GM10847 (cell line): Measurements from ENCODE around the gene POU2F3.

Source experiments
- POLR2A ChIP-seq: IDR thresholded peaks from 2 replicates; pipeline ENCODE4 v1.6.1; 2011; ENCODE audit not compliant: insufficient read length; ENCODE audit errors: extremely low read depth

The POU2F3 gene

DNA sequence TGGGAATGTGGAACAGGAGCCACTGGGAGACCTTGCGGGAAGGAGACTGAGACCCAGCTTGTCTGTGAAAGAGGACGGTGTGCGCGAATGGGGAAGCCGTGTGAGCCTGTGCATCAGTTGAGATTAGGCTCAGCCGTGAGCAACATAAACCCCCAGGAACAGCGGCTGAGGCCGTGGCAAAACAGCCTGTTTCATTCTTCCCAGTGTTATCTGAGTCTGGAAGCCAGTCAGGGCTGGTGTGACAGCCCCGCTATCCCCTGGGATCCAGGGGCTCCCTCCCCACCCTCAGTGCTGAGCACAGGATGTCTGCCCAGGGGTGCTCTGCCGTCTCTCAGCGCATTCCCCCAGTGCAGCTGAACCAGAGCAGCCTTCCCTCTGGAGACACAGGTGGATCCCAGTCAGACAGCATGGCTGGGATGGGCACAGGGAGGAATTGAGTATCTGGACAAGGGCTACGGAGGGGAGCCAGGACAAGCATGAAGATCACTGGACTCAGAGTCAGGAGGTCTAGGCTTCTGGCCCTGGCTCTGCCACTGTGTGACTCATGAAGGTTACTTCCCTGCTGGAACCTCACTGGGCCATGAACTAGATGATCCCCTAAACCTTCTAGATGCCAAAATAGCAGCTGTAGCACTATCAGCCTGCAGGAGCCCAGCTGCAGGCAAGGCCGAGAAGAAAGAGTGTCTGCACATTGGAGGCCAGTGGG lies 20.6 kb upstream of the POU2F3 start:
- TF ChIP-seq POLR2A = no peak

DNA sequence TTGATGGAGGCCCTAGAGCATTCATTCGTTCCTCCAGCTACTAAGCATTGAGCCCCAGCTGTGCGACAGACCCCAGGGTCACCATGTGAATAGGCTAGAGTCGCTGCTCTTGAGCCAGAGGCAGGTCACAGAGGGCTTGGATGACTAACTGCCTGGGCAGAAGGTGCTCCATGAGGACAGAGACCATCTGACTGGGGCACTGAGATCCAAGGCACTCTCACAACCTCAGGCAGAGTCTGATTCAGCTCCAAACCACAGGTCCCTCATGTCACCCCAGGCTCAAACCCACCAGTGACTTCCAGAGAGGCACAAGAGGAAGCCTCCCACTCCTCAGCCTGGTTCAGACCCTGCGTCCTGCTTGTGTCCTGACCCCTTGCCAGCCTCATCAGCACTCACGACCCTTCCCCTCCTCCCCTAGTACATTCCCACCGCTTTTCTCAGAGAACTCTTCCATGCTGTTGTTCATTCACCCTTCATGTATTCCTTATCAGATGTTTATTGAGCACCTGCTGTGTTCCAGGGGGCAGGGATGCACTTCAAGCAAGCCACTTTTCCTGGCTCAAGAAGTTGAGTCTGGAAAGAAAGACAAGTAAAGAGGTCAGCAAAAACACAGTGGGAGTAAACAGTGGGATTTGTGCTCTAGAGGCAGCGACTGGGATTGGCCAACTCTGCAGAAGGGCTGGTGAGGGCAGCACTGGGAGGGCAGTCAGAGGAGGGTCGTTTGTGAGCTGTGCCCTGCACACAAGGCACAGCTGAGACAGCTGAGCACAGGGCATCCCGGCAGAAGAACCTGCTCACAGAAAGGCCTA lies 19.8 kb upstream of the POU2F3 start:
- TF ChIP-seq POLR2A = no peak

DNA sequence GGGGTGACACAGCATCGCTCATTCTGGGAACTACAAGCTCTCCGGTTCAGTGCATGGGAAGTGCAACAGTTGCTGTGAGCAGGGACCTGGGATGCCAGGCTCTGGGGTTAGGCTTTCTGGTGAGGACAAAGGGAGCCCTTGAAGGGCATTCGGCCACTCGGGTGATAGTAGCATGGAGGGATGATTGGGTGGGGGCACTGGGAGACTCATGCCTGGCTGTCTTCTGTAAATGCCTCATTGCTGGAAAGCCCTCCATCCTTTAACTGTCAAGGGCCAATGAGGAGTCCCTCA lies 19.2 kb upstream of the POU2F3 start:
- TF ChIP-seq POLR2A = no peak

GRCh38 chr11:120221115-120221752 lies 18.7 kb upstream of the POU2F3 start:
- no peak for TF ChIP-seq POLR2A

- no peak for TF ChIP-seq POLR2A
Observed at GRCh38 chr11:120222916-120223315, 17.0 kb upstream of the POU2F3 start.

DNA sequence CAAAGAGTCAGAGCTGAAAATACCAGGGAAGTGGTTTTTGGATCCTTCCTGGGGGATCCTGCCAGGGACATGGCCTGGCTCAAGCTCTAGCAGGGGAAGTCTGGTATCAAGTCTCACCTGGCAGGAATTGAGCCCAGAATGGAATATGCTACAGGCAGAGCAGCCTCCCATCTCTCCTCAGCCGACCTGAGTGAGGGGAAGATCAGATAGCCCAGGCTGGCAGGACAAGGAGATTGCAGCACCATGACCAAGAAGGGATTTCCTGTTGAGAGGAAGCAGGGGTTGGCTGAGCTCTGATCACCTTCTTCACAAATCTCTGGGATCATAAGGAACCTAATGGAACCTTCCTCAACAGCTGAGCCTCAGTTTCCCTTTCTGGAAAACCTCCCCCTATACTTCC lies 16.1 kb upstream of the POU2F3 start:
- TF ChIP-seq POLR2A = no peak

DNA sequence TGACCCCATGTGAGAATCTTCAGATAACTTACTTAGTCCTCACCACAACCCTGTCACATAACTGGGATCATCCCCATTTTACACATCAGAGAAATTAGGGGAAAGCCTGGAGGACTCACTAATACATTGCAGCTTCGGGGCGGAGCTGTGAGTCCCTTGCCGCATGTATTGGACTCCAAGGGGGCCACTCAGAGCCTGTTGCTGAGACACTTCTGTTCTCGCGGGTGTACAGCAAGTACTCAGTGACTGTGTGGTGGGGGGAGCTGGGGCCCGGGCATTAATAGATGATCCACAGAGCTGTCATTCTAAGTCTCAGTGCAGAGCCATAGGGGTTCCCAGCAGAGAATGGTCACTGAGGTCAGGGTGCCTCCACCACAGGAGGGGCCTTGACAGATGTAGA lies 15.6 kb upstream of the POU2F3 start:
- TF ChIP-seq POLR2A = no peak

DNA sequence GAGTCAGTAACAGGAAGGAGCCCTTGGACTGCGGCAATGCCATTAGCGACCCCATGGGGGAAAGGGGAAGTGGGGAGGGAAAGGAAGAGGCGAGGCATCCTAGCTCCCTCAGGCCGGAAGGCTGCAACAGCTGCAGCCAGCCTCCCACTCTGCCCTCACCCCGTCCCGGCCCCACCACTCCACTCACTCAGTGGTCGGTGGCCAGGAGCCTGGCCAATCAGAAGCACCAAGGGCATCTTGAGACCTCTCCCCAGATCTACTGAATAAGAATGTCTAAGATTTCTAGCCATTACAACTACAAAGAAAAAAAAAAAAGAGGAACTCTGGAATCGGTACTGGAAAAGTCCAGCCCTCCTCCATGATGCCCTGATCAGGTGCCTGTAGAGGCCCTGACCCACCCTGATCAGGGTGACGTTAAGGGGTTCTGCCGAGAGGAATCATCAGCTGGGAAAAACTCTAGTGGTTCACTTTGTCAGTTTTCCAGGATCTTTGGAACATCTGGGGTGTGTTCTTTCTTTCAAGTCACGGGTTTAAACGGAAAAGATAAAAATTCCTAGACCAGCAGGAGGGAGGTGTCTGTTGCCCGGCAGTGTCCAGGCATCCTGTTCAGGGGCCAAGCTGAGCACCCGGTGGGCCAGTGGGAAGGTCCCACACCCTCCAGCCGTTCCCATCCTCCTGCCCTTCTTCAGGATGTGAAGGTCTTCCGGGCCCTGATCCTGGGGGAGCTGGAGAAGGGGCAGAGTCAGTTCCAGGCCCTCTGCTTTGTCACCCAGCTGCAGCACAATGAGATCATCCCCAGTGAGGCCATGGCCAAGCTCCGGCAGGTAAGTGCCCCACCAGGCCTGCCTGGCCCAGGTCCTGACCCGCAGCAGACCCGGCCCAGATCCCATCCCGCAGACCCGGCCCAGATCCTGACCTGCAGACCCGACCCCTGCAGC lies 14.7 kb upstream of the POU2F3 start:
- no peak for TF ChIP-seq POLR2A

DNA sequence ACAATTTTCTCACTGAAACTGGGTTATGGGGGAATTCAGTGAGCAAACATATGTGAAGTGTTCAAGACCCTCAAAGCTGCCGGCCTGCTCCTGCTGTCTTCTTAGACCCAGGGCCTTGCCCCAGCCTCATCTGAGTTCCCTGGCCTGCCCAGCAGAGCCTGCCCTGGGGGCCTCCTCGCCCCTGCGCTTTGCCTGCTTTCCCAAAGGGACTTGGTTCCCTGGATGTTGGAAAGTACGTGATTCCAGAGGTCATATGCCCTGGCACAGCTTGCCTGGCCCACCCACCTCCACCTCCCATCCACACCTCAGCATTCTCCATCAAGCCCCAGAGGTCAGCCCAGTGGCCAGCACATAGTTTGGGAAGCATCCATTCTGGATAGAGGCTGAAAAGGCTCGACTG lies 13.7 kb upstream of the POU2F3 start:
- no peak for TF ChIP-seq POLR2A

DNA sequence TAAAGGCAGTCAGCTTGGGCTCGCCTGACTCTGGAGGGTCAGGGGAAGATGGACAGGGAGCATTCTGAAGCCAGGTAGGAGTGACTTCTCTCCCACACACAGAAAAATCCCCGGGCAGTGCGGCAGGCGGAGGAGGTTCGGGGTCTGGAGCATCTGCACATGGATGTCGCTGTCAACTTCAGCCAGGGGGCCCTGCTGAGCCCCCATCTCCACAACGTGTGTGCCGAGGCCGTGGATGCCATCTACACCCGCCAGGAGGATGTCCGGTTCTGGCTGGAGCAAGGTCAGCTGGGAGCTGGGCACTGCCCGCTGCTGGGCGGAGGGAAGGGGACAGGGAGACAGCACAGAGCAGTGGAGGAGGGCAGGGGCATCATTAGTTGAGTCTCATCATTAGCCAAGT lies 13.2 kb upstream of the POU2F3 start:
- TF ChIP-seq POLR2A = no peak

- no peak for TF ChIP-seq POLR2A
Observed at GRCh38 chr11:120227228-120227852, 12.6 kb upstream of the POU2F3 start.

DNA sequence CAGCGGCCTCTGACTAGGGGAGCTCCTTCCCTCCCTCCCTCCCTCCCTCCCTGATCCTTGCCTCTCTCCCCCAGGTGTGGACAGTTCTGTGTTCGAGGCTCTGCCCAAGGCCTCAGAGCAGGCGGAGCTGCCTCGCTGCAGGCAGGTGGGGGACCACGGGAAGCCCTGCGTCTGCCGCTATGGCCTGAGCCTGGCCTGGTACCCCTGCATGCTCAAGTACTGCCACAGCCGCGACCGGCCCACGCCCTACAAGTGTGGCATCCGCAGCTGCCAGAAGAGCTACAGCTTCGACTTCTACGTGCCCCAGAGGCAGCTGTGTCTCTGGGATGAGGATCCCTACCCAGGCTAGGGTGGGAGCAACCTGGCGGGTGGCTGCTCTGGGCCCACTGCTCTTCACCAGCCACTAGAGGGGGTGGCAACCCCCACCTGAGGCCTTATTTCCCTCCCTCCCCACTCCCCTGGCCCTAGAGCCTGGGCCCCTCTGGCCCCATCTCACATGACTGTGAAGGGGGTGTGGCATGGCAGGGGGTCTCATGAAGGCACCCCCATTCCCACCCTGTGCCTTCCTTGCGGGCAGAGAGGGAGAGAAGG lies 11.1 kb upstream of the POU2F3 start:
- TF ChIP-seq POLR2A = no peak

- no peak for TF ChIP-seq POLR2A
Observed at GRCh38 chr11:120229451-120230424, 10.2 kb upstream of the POU2F3 start.

DNA sequence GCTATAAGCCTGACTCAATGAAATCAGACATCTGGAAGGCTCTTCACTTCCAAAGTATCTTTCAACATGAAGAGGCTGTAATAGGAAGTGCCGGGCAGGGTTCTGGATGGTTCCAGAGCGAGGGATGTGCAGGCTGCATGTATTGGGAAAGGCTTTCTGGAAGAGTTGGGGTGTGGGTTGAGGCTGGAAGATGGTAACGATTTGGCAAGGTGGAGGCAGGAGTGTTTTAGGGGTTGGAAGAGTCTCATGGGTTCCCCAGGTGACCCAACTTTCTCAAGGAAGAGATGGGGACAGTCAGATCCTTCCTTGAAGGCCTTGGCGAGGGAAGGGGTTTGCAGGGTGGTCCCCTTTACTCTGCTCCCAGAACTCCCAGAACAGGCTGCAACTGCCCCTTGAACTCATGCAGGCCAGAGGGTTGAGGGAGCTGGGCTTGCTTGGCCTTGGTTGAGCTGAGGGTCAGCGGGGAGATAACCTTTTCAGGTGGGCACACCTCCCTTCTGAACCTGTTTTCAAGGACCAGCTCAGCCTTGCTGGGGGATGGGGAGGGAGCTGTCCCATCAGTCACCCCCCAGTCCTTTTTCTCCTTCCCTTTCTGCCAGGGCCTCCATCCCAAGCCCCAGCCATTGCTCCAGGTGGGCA lies 9.4 kb upstream of the POU2F3 start:
- TF ChIP-seq POLR2A = no peak
